ENCODE data around the gene NAPB.
"Not testable (repeated sequence)": the region's sequence is repeated elsewhere in the genome, so short reads cannot be mapped to it uniquely, and the experiment has no call there.

The NAPB gene

DNA sequence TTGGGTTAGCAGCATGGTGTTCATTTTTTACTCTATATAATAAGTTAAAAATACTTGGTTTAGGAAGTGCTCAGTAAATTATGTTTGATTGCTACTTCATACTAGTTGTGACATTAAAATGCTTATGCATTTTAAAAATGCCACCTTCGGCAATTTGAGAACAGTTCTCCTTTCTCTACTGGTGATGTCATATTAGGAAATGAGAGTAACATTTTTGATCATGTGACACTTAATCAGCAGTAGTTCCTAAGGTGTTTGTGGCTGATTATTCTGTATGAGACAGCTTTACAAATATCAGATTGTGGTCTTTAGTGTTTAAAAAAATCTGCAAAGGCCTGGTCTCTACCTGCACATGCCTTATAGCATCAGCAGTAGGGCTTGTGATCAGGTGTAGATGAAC is 54.9 kb downstream of the NAPB start:
- peak; percentile 20 for DNase-seq

DNA sequence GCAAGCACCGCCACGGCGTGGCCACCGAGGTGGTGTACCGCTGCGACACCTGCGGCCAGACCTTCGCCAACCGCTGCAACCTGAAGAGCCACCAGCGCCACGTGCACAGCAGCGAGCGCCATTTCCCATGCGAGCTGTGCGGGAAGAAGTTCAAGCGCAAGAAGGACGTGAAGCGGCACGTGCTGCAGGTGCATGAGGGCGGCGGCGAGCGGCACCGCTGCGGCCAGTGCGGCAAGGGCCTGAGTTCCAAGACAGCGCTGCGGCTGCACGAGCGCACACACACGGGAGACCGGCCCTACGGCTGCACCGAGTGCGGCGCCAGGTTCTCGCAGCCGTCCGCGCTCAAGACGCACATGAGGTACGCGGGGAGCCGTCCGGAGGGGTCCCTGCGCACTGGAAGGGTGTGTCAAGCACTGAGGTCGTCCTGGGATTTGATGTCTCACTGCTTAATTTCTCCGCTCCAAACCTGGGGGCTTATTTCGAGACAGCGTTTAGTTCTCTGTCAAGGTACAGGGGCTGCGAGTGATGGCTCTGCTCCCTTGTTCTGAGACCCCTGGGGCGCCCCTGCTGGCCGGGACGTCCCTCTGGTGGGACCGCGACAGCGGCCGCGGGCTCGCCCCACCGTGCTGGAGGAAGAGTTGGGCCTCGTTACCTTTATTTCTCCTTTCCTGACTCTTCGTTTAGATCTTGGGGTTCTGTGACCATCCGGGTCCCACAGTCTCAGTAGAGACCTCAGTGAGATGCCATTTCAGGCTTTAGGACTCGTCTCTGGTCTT is 55.7 kb downstream of the NAPB start:
- no peak for DNase-seq

DNA sequence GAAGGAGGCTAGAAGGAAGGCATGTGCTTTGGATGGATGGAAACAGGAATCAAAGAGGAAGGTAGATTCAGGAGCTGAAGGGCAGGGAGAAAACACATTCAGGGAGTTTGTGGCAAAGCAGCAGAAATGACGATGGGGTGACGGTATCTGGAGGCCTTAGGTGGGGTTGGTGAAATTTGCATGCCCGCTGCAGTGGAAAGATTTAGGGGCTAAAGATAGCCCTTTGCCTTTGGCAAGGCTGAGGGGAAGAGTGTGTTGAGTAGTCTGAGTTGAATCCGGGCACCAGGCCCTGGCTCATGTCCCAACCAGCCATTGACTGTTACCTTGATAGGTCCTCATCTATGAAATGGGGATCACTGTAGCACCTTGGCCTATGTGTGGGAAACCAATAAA is 58.0 kb downstream of the NAPB start:
- DNase-seq, result no peak

DNA sequence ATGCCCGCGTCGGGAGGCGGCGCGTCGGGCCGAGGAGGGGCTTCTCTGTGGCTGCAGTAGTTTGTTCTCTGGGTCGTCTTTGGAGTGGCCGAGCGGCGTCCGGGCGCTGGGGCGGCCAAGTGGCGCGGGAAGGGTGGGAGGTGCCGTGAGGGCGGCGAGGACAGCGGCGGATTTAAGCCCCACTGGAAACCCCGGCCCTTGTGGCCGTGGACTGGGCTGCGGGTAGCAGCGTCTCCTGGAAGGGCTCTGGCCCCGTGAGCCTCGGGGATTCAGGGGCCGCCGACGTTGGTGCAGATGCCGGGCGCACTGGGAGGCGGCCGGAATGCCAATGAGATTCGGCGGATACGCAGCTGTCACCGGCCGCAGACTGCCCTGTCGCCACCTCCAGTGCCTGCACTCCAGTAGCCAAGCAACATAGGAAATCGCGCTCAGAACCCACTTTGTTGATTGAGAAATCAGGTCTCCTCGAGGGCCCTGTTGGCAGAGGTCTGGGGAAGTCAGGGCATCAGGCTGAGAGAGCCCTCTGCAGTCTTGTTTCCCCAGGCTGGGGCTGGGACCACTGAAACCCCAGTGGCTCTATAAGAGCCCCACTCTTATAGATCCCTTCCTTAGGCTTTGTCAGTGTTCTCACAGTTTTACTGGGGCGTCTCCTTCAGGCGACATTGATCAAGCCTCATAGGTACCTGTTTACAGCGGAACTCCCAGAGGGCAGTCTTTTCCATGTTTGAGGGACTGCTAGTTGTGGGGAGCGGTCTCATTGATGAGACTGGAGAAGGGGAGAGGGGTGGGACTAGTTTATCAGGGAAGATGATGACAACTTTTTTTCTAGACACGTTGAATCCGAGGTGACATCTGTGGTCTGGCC is 58.7 kb downstream of the NAPB start:
- DNase-seq, result peak; percentile 17

DNA sequence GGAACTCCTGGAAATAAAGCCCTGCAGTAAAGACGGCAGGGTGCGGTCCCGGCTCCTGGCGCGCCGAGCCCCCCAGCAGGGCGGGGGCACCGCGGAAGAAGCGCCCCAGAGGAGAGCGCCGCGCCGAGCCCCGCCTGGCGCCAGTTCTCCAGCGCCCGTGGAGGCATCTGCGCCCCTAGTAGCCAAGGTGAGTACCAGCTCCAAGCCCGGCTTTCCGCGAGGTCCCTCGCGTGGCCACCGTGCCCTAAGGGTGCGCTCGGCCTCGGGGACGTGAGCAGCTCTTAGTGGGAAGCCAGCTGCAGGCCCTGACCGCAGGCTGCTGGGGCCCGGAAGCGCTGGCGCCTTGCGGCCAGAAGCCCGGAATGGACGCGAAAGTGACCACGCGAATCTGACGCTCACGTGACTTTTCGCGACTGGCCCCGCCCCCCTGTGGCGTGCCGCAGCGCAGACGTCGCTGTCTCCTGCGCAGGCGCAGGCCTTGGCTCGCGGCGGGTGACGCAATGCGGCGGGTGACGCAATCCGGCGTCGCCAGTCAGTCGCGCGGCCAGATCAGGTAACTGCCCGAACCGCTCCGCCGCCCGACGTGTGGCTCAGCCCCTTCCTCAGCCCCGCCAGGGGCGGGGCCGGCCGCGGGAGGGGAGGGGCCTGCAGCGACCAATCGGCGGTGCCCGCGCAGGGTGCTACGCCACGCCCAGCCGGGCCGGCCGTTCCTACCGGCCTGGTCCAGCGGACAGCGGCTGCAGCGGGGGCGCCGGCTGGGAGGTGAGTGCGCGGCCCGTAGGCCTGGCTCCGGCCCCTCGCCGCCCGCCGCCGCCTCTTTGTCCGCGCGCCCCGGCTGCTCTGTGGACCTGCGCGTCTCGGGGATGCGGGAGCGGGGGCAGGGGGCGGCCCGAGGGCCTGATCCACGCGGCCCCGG is 59.6 kb downstream of the NAPB start, which contains the start of gene GZF1:
Gene GZF1, plus strand, starts transcription at position 707 of the 916 bp plus-strand sequence. CDS start 2,202 bp downstream, outside the sequence.
- DNase-seq, result peak; percentile 98

DNA sequence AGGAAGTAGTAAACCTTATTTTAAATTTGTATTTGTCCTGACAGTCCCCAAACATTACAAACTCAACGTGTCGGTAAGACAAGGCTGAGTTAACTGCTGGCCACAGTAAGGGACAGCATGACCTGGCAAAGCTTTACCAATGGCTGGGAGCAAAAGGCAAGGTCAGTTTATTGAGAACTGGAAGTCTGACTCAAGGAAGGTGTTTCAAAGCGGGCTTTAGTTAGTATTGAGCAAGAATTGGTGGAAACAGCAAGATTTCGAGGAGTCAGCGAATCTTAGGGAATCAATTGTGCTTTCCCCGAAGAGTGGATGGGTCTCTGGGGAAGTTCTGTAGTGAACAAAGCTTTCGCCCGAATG is 60.2 kb downstream of the NAPB start:
- DNase-seq, result no peak

DNA sequence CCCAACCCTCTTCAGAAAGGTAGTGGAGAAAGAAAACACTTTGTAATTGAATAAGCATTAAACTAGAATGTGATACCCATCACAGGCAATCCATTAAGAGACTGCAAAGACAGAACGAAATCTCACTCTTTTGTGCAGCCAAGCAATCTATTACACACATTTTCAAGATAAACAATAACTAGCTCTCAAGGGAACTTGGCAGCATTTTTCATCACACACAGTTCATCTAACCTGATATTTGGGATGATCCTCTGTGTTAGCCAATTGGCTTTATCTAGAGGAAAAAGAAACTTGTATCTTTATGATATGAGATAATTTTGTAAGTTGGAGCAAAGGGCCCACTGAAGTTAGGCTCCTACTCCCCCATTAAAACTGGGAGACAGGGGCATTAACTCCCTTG is 60.8 kb downstream of the NAPB start:
- DNase-seq, result no peak

DNA sequence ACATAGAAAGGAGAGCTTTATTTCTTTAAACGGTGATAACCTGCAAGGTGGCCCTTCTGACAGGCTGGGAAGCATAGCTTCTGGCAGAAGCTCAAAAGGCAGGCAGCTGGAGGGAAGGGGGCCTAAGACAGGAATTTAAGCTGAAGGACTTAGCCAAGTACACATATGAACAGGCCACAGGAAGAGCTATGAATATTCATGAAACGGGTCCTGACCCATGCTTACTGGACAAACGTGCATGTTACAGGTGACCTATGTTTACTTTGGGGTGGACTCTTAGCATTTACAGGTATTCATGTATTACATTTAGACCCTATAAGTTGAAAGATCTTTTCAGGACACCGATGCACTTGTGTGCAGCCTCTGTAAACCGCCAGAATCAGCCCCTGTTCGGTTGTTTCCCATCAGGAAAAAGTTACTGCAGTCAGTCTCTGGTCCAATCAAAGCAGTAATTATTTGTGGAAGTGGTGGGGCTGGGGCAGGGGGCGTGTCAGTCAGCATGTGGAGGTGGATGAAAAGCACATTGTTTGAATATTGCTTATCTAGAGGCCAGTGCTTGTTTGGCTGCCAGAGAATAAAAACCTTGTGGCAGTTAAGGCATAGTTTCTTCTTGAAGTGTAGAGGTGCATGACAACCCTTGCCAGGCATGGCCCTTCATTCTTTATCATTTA is 62.2 kb downstream of the NAPB start:
- no peak for DNase-seq

DNA sequence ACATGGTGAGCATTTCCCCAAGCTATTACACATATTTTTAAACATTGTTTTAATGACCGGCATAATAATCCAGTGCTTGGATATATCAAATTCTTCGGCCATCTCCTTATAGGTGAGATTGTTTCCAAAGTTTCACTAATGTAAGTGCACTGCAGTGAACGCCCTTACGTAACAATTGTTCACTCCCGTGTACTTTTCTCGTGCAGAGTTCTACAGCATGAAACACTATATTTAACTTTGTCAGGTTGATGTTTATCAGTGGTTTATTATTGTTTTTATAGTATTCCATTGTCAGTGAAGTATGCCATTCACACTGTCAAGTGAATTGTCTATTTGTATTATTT is 62.8 kb downstream of the NAPB start:
- no peak for DNase-seq

DNA sequence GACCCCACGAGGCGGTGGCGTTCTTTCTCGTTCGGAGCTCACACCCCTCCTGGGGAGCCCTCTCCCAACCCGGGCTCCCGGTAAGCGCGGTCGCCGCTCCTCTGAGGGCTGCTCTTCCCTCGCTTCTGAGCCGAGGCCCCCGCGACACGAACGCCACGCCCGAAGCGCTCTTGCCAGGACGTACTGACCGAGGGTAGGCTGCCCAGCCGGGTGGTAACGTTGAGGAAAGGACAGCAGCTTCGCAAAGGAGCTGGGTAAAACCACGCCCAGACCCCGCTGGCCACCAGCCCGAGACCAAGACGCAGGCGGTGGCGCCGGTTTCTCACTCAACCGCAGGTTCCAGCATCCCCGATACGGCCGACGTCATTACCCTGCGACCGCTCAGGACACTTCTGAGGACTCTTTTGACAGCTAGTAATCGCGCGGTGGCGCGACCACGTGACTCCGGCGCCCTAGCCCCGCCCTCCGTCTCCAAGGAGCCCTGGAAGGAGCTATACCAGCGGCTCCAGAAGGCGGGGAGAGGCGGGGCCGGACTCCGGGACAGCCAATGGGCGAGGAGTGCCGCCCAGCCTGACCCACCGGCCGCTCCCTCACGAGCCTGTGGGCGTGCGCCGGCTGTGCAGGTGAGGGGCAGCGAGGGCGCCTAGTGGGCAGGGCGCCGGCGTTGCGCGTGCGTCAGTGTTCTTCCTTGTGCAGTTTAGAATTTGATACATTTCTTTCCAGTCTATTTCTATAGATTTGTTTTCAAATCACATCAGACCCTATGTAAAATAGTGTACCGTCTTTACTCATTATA is 63.3 kb downstream of the NAPB start:
- peak; percentile 99 for DNase-seq

DNA sequence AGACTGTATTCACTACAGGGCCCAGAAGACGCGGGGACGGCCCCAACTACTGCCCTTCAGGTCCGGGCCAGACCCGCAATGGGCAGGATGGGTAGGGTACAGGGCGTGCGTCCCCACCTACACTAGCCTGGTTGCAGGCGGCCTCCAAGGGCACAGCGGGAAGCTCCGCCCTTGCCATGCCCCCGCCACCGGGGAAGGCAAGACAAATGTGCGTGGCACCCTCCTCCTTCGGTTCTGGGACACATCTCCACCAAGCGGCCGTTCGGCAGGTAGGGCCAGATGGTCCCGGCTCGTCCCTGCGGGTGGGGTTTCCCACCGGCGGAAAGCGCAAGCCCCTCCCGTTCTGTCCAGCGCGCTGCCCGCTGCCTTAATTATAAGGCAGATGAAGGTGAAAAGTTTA is 65.1 kb downstream of the NAPB start:
- no peak for DNase-seq

DNA sequence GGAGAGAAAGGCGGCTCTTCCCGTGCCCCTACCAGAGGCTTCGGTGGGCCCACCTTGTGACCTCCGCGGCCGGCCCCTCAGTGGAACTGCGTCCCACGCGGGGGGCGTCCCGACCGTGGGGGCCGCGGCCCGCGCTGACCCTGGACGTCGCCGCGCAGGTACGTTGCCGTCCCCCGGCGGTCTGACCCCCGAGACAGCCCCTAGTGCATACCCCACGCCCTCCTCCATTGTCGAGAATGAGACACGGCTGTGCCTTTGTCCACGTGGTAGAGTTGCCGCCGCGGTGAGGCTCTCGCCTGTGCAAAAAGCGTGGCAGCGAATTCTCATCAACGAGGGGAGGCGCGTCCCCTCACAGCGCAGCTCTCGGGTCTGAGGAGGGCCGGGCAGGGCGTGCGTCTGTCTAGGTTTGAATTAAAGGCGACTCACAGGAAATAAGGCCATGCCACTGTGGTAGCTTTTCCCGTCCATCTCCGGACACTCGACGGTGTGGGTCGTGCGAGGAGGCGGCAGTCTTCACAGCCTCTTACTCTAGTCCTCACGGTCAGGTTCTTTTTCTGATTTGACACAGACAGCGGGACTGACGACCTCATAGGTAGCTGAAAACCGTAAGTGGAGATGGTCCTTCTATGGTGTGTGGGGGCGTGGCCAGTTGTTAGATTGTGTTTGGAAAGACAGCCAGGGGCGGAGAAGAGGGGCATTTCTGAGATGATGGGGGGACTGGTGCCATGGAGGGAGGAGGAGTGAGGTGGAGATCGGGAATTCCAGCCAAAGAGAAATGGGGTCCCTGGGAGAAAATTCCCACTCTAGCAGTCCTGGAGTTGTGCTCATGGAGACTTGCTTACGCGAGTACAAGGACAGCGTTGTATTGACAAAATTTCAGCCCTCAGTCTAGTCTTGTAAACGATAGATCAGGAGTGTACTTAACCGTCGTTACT is 70.1 kb downstream of the NAPB start:
- peak; percentile 56 for DNase-seq

DNA sequence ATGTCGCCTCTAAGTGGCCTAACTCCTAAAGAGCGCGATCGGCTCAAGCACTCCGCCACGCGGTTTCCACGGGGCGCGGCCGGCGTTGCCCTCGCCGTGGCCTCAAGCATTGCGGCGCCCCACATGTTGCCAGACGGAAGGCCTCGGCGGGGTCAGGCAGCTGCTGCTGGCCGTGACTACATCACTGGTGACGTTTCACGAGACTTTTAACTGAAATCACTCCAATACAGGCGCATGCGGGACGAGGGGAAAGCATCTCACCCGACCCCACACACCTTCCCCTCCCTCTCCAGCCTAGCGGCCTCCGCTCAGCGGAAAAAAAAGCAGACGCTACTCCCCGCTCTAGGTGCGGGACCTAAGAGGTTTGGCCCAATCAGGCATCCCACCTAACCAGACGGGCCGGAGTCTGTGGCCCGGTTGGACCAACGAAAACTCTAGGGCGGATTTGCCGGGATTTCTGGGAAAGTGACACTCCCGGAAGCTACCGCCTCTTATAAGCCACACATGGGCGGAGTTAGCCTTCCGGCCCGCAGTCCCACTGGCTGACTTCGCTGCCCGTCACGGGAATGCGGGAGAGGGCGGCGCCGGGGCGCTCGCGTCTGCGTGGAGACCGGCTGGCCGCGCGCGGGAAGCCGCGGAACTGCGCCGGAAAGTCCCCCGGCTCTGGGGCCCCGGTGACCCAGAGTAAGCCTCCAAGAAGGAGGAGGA is 70.9 kb downstream of the NAPB start, which contains the start of gene NXT1:
Gene NXT1, plus strand, starts transcription at position 596 of the 708 bp plus-strand sequence. CDS start 3,251 bp downstream, outside the sequence.
- DNase-seq, result peak; percentile 96

DNA sequence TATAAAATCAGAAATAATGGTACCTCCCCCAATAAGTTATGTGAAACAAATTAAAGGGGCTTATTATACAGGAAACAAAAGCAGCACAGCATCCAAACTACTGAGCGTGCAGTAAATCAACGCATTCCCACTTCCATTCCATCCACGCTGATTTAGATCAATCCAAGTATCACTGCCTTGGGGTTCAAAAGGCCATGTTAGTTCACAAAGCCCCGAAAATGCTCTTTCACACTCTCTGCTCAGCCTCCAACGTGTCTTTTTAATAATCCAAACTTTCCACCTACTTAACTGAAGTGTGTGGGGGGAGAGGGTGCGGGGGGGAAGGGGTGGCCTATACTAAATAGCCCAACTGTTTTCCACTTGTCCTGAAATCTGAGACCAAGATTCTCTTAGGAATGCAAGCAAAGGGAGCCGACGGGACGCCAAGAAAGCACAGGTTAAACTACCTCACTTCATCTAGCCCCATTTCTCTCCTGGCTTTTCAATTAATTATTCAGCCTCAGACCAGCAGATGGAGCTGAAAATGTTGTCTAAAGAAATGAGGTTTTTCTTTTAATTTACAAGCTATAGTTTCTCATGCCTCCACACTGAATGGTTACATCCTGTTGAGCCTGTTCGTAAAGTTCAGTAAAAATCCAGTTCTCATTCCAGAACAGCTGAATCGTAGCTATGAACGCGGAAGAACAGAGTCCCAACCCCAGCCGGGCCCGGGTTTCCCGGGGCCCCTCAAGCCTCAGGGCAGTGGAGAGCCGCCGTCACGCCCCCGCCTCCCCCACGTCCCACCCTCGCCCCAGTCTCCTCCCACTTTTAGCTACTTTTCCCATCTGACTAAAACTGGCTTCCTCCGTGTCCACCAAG is 71.7 kb downstream of the NAPB start:
- DNase-seq, result no peak

DNA sequence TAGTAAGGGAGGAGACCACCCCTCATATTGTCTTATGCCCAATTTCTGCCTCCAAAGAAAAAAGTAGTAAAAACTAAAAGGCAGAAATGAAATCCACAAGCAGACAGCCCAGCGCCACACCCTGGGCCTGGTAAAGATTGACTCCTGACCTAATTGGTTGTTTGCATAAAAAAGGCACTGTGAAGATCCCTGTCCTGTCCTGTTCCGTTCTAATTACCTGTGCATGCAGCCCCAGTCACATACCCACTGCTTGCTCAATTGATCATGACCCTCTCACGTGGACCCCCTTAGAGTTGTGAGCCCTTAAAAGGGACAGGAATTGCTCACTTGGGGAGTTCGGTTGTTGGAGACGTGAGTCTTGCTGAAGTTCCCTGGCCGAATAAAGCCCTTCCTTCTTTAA is 72.8 kb downstream of the NAPB start:
- not testable (repeated sequence) for DNase-seq

DNA sequence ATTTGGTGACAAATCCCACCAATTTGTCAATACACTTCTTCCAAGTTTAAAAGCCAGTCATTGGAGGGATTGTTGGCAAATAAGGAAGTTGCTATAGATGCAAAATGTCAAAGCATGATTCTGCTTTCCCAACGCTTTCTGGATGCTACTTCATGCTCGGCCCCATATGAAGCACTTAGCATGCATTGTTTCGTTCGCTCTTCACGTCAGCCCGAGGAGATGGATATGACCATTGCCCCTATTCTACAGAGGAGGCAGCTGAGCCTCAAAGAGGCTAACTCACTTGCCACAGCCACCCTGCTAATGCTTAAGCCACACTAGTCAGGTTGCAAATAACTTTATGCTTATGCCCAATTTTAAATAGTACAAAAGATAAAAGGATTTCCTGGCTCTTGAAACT is 73.5 kb downstream of the NAPB start:
- DNase-seq, result no peak

DNA sequence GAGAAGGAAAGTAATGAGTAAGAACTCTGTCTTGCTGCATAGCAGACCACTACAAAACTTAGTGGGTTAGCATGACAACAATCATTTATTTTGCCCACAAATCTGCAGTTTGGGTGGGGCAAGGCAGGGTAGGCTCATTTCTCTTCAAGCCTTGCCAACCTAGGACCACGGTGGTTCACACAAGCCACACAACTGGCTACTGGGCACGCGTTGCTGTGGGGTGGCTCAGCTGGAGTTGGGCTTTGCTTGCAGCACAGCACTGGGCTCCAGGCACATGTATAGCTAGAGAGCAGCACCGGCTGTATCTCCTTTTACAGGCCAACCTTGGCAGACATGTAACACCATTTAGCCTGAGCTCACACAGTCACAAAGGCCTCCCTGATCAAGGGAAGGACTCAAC is 75.3 kb downstream of the NAPB start:
- DNase-seq, result no peak

DNA sequence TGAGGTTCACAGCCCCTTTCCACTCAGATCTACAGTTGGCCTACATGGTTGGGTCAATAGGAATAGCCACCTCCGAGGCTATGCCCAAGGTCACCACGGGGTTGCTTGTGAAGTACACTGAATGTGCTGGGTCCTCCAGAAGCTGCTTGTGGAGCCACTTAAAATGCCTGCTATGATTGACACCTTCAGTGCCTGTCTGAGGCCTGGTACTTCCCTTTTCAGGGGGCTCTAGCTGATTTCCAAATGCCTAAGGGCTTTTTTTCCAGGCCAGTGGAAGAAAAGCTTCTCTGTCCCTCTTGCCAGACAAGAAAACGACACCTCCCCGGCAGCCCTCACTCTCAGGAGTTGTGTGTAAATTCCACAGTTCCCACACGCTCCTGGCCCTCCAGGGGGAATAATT is 77.0 kb downstream of the NAPB start:
- DNase-seq, result no peak

DNA sequence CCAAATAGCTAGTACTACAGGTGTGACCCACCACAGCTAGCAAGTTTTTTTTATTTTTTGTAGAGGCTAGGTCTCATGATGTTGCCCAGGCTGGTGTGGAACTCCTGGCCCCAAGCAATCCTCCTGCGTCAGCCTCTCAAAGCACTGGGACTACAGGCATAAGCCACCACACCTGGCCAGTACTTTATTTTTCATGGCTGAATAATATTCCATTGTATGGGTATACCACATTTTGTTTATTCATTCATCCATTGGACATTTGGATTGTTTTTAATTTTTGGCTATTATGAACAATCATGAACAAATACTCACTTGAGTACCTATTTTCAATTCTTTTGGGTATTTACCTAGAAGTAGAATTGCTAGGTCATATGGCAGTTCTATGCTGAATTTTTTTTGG is 77.7 kb downstream of the NAPB start:
- no peak for DNase-seq
